ENCODE results near the gene TEC.

- no peak for TF ChIP-seq CTCF (IDR thresholded peaks at IDR 0.05)
- TF ChIP-seq POLR2A (IDR thresholded peaks at IDR 0.05), result no peak
- no peak for TF ChIP-seq POLR2AphosphoS5 (IDR thresholded peaks at IDR 0.05)
These were observed 144.8 kb downstream of the TEC start for GRCh38 chr4:48124870-48125269.
